Heart left ventricle (tissue), 16 donors: ENCODE results near the gene PTPN9. TPM values are rescaled to one million over a fixed set of nuclear protein-coding genes. Genes with fewer than 3 reads are reported as not detected.

Experiments used
- ATAC-seq, 4 donors: fragments of 200-7000 bp; cut with Tn5 transposase; one replicate each; pipeline ENCODE4 v1.9.1; 2020 to 2022; ENCODE audit warnings: moderate library complexity in 4 of 4, mild to moderate bottlenecking in 3 of 4, moderate number of reproducible peaks in 1 of 4
- DNase-seq, 5 donors: peaks; one replicate each; pipeline ENCODE4 v3.0.0-alpha.2; 2020
- H3K27ac ChIP-seq, 12 donors: fragments of 200-600 bp; sonication (generic) in 4 of 12; one replicate each; pipeline versions ENCODE4 v1.5.0 to v1.8.0; 2016 to 2022; ENCODE audit warnings: mild to moderate bottlenecking in 2 of 12
- H3K27me3 ChIP-seq, 9 donors: fragments of 200-600 bp; sonication (generic) in 2 of 9; one replicate each; pipeline versions ENCODE4 v1.5.1 to v1.8.0; 2016 to 2022; ENCODE audit warnings: mild to moderate bottlenecking in 3 of 9
- H3K36me3 ChIP-seq, 9 donors: fragments of 200-600 bp; sonication (generic) in 2 of 9; one replicate each; pipeline versions ENCODE4 v1.5.0 to v1.8.0; 2018 to 2022; ENCODE audit warnings: mild to moderate bottlenecking in 2 of 9
- H3K4me1 ChIP-seq, 12 donors: fragments of 200-600 bp; sonication (generic) in 4 of 12; one replicate each; pipeline versions ENCODE4 v1.5.0 to v1.8.0; 2016 to 2022; ENCODE audit warnings: mild to moderate bottlenecking in 3 of 12
- H3K4me3 ChIP-seq, 12 donors: fragments of 200-600 bp; sonication (generic) in 4 of 12; one replicate each; pipeline versions ENCODE4 v1.5.0 to v1.8.0; 2017 to 2022; ENCODE audit warnings: mild to moderate bottlenecking in 9 of 12, moderate library complexity in 4 of 12
- H3K9me3 ChIP-seq, 12 donors: fragments of 200-600 bp; sonication (generic) in 4 of 12; one replicate each; pipeline versions ENCODE4 v1.5.0 to v1.8.0; 2016 to 2022; ENCODE audit warnings: mild to moderate bottlenecking in 1 of 12
- CTCF ChIP-seq, 12 donors: fragments of 200-600 bp; sonication (generic) in 4 of 12; IDR thresholded peaks; one replicate each; pipeline versions ENCODE4 v1.5.0 to v1.8.0; 2018 to 2022; ENCODE audit warnings: antibody characterized with exemption in 12 of 12, mild to moderate bottlenecking in 5 of 12
- POLR2A ChIP-seq, 2 donors: fragments of 450-650 bp; IDR thresholded peaks; one replicate each; pipeline ENCODE4 v1.6.1; 2017; ENCODE audit warnings: antibody characterized with exemption in 2 of 2, mild to moderate bottlenecking in 2 of 2, moderate library complexity in 2 of 2
- WGBS, 4 donors: extraction: QIAGEN DNeasy Blood & Tissue Kit in 2 of 4; methylation state at CpG; one replicate each; pipeline versions ENCODE4 v1.1.5 to v1.1.7; 2013 to 2018; 5-methylcytosine and 5-hydroxymethylcytosine counted together
- intact Hi-C, 10 donors: fragments of 100-400 bp; cut with DNase I; formaldehyde crosslinking; loops; one replicate each; pipeline versions ENCODE4 v1.11.1 to v1.14.2; 2022
- polyA plus RNA-seq, 2 donors: library from polyadenylated mRNA; stranded (reverse); fragments of 200-250 nt; gene quantifications; one replicate each; pipeline ENCODE4 v1.2.3, GENCODE V29; 2013
- total RNA-seq, 9 donors: library from RNA; depleted of rRNA in 2 of 9; stranded (reverse); fragments of >200 nt in 2 of 9; fragmentation: NEBNext Ultra II Directional in 3 of 9; extraction: Animal tissue kit (Norgen Biotek cat#: 25700) in 3 of 9; gene quantifications; one replicate each; pipeline versions ENCODE4 v1.1.0 to v1.2.4, GENCODE V29; 2016 to 2023
- donor health status: ischemic (EF 13 %, LVEDD 7.1; RV severe dilation, severe dysfunction).
- donor health status: healthy with polysubstance abuse.
- donor health status: DM: no; HTN: yes; CAD: no.
- donor health status: DM: no; HTN: no; CAD: no.
- donor health status: ischemic (EF 25% LVEDD 6.9; RV normal size, moderate dysfunction).
- donor health status: ischemic (EF 25% LVEDD 5.7; RV mildly dilated, moderate dysfunction).
- donor health status: healthy.
- donor health status: DM: yes; HTN: yes; CAD: no.
- donor health status: ischemic (EF 35%, LVEDD 5.7; RV mildly dilated, moderate dysfunction).
- donor health status: nonischemic (EF 11% LVEDD 7.7; RV severe dilation, severe dysfunction).
- donor health status: DM: yes; HTN: yes; CAD: no.
- donor health status: PGD.
- donor health status: ischemic (EF 29% LVEDD 5.4; RV normal size, mild dysfunction).
- donor health status: nonischemic (EF 23%, LVEDD 6.1; RV moderate dilation, normal function).

PTPN9 gene
- total and polyA plus RNA-seq, 11 donors, result 2.4 to 16.8 (median 7.7) TPM

- DNase-seq (no peak), ATAC-seq (peak in 1 of 4 donors; percentile 17)
- 7 to 9% (median 8%) methylated on average over 13 of the region's 13 CpGs for WGBS, 4 donors
- Histone ChIP-seq H3K4me1 (peaks cover 0 to 40% (median 20%) of the 10 kb centered on the region in 12 donors), H3K9me3 (no peaks in the 10 kb centered on the region), H3K4me3 (peak overlapping the region; percentile 68 to 100 (median 88)), H3K27me3 (no peaks in the 10 kb centered on the region), H3K36me3 (no peaks in the 10 kb centered on the region), H3K27ac (peak overlapping the region; percentile 80 to 98 (median 92))
- TF ChIP-seq POLR2A (IDR thresholded peaks at IDR 0.05), result no peak
- no peak for TF ChIP-seq CTCF (IDR thresholded peaks at IDR 0.05)
- intact Hi-C loops, result loop anchor here in 8 of 10 donors (2.0 to 10.0 kb wide), 8 partner anchors 35 to 125 kb away; partner anchors contain the start of genes SIN3A (in 2 of the 8) and SNUPN (in 2 of the 8)
These were observed 1.5 kb downstream of the PTPN9 start for GRCh38 chr15:75577401-75578172.

- intact Hi-C loops, result loop anchor here in 1 of 10 donors (10.0 kb wide), 1 partner anchor 59 kb away; no protein-coding TSS in a partner anchor
- WGBS, 4 donors, result 93 to 98% (median 94%) methylated on average over 5 of the region's 5 CpGs
These were observed 5.3 kb downstream of the PTPN9 start for GRCh38 chr15:75573648-75574384.

GRCh38 chr15:75570126-75570845 is 8.8 kb downstream of the PTPN9 start:
- WGBS, 4 donors, result 57 to 75% (median 65%) methylated on average over 8 of the region's 8 CpGs
- Histone ChIP-seq H3K27me3 (no peaks in the 10 kb centered on the region), H3K4me3 (no peak overlapping the region), H3K36me3 (peaks cover 0 to 7% (median 0%) of the 10 kb centered on the region in 9 donors), H3K27ac (peak overlapping the region in 10 of 12 donors; percentile 13 to 62 (median 56)), H3K9me3 (no peaks in the 10 kb centered on the region), H3K4me1 (peaks cover 0 to 39% (median 14%) of the 10 kb centered on the region in 12 donors)
- TF ChIP-seq POLR2A (IDR thresholded peaks at IDR 0.05) (no peak), CTCF (IDR thresholded peaks at IDR 0.05) (no peak)
- peak in 1 of 5 donors; percentile 35 for DNase-seq
- ATAC-seq, result peak in 3 of 4 donors; percentile 34 to 73 (median 55)
- intact Hi-C loops, result loop anchor here in 1 of 10 donors (10.0 kb wide), 1 partner anchor 55 kb away; no protein-coding TSS in a partner anchor

More at GRCh38 chr15:75573648-75574384, 5.3 kb downstream of the PTPN9 start:
- Histone ChIP-seq H3K36me3 (peaks cover 0 to 7% (median 0%) of the 10 kb centered on the region in 9 donors), H3K4me1 (peaks cover 0 to 57% (median 23%) of the 10 kb centered on the region in 12 donors), H3K27me3 (no peaks in the 10 kb centered on the region), H3K4me3 (no peak overlapping the region), H3K9me3 (no peaks in the 10 kb centered on the region), H3K27ac (no peak overlapping the region)
- no peak for ATAC-seq
- DNase-seq, result no peak
- TF ChIP-seq POLR2A (IDR thresholded peaks at IDR 0.05) (no peak), CTCF (IDR thresholded peaks at IDR 0.05) (no peak)
